ENCODE measurements around the gene CARD11. TPM values are rescaled to one million over a fixed set of nuclear protein-coding genes. Genes with fewer than 3 reads are reported as not detected.
"Not testable (repeated sequence)": the region's sequence is repeated elsewhere in the genome, so short reads cannot be mapped to it uniquely, and the experiment has no call there.

CARD11 gene
- total RNA-seq, 2 experiments from 2014 or later: 118 to 122 TPM

- H3K4me3 Mint-ChIP-seq: peak overlapping the region; percentile 93
- POLR2A ChIA-PET: interaction anchor here (0.6 to 3.6 kb wide), 11 partner anchors 11 to 88 kb away, joined by 3 to 21 read pairs (median 4); no protein-coding TSS in a partner anchor
- no peaks in the 10 kb centered on the region for H3K27me3 Mint-ChIP-seq
- H3K27ac Mint-ChIP-seq: peak overlapping the region; percentile 85
- no peak for TF ChIP-seq CTCF (IDR thresholded peaks at IDR 0.05)
- Histone ChIP-seq H3K4me3 (ENCODE audit: low read length) (peak overlapping the region; percentile 89), H3K9me3 (ENCODE audit: control insufficient read depth in 1 of 2, insufficient read depth in 1 of 2, low read length in 2 of 2) (no peaks in the 10 kb centered on the region), H3K27ac (ENCODE audit: low read depth in 1 of 2, low read length in 2 of 2) (peak overlapping the region; percentile 74 to 99), H3K4me1 (ENCODE audit: insufficient read depth, low read length) (peaks cover 60% of the 10 kb centered on the region), H3K27me3 (ENCODE audit: control insufficient read depth in 1 of 2, insufficient read depth in 2 of 2, low read length in 2 of 2) (no peaks in the 10 kb centered on the region), H3K36me3 (ENCODE audit: insufficient read depth, low read length) (peaks cover 15% of the 10 kb centered on the region)
- ATAC-seq (ENCODE audit: poor library complexity) (peak; percentile 75), DNase-seq (peak; percentile 23 to 86 (median 66))
- intact Hi-C loops (cut with DNase I, micrococcal nuclease): loop anchor here (2.0 to 10.0 kb wide), 6 partner anchors 49 to 262 kb away; partner anchors contain the start of gene SDK1 (in 1 of the 2)
- CTCF ChIA-PET: interaction anchor here (0.6 to 1.3 kb wide), 3 partner anchors 22 to 103 kb away, joined by 3 read pairs; no protein-coding TSS in a partner anchor
- H3K4me1 Mint-ChIP-seq (ENCODE audit: low read depth): peaks cover 70% of the 10 kb centered on the region
- peaks cover 45% of the 10 kb centered on the region for H3K36me3 Mint-ChIP-seq (ENCODE audit: low read depth)
- H3K9me3 Mint-ChIP-seq: no peaks in the 10 kb centered on the region
These were observed 692 bp downstream of the CARD11 start for GRCh38 chr7:3042861-3043489.

GRCh38 chr7:3041986-3042675 lies 1.5 kb downstream of the CARD11 start:
- no peaks in the 10 kb centered on the region for H3K27me3 ChIP-seq (ENCODE audit: control insufficient read depth in 1 of 2, insufficient read depth in 2 of 2, low read length in 2 of 2)
- Mint-ChIP-seq H3K27ac (peak overlapping the region; percentile 85), H3K9me3 (no peaks in the 10 kb centered on the region), H3K4me1 (ENCODE audit: low read depth) (peaks cover 76% of the 10 kb centered on the region), H3K36me3 (ENCODE audit: low read depth) (peaks cover 48% of the 10 kb centered on the region), H3K27me3 (no peaks in the 10 kb centered on the region), H3K4me3 (peak overlapping the region; percentile 93)
- DNase-seq (peak in 1 of 14 experiments; percentile 30), ATAC-seq (ENCODE audit: poor library complexity) (no peak)
- H3K27ac ChIP-seq (ENCODE audit: low read depth in 1 of 2, low read length in 2 of 2): peak overlapping the region; percentile 74 to 99
- H3K36me3 ChIP-seq (ENCODE audit: insufficient read depth, low read length): peaks cover 15% of the 10 kb centered on the region
- H3K9me3 ChIP-seq (ENCODE audit: control insufficient read depth in 1 of 2, insufficient read depth in 1 of 2, low read length in 2 of 2): no peaks in the 10 kb centered on the region
- POLR2A ChIA-PET: interaction anchor here (0.6 to 3.6 kb wide), 9 partner anchors 12 to 60 kb away, joined by 3 to 21 read pairs (median 4); no protein-coding TSS in a partner anchor
- CTCF ChIA-PET: interaction anchor here (1.3 kb wide), 2 partner anchors 86 to 104 kb away, joined by 3 read pairs; no protein-coding TSS in a partner anchor
- intact Hi-C loops (cut with DNase I, micrococcal nuclease): loop anchor here (2.0 to 10.0 kb wide), 6 partner anchors 50 to 263 kb away; partner anchors contain the start of gene SDK1 (in 1 of the 2)
- H3K4me1 ChIP-seq (ENCODE audit: insufficient read depth, low read length): peaks cover 65% of the 10 kb centered on the region
- no peak for TF ChIP-seq CTCF (IDR thresholded peaks at IDR 0.05)
- H3K4me3 ChIP-seq (ENCODE audit: low read length): peak overlapping the region; percentile 89

- H3K4me1 Mint-ChIP-seq (ENCODE audit: low read depth): peaks cover 79% of the 10 kb centered on the region
- no peak for TF ChIP-seq CTCF (IDR thresholded peaks at IDR 0.05)
- Histone ChIP-seq H3K27me3 (ENCODE audit: control insufficient read depth in 1 of 2, insufficient read depth in 2 of 2, low read length in 2 of 2) (no peaks in the 10 kb centered on the region), H3K36me3 (ENCODE audit: insufficient read depth, low read length) (peaks cover 18% of the 10 kb centered on the region), H3K9me3 (ENCODE audit: control insufficient read depth in 1 of 2, insufficient read depth in 1 of 2, low read length in 2 of 2) (no peaks in the 10 kb centered on the region), H3K4me1 (ENCODE audit: insufficient read depth, low read length) (peaks cover 73% of the 10 kb centered on the region), H3K4me3 (ENCODE audit: low read length) (no peak overlapping the region), H3K27ac (ENCODE audit: low read depth in 1 of 2, low read length in 2 of 2) (no peak overlapping the region)
- ATAC-seq (ENCODE audit: poor library complexity) (no peak), DNase-seq (peak in 1 of 14 experiments; percentile 10)
- H3K4me3 Mint-ChIP-seq: peak overlapping the region; percentile 91
- ChIA-PET CTCF (no interaction called here), POLR2A (interaction anchor here (1.6 kb wide), 1 partner anchor 57 kb away, joined by 4 read pairs; no protein-coding TSS in a partner anchor)
- no peaks in the 10 kb centered on the region for H3K9me3 Mint-ChIP-seq
- H3K36me3 Mint-ChIP-seq (ENCODE audit: low read depth): peaks cover 59% of the 10 kb centered on the region
- H3K27ac Mint-ChIP-seq: peak overlapping the region; percentile 85
- H3K27me3 Mint-ChIP-seq: no peaks in the 10 kb centered on the region
- intact Hi-C loops (cut with DNase I, micrococcal nuclease): loop anchor here (5.0 to 10.0 kb wide), 5 partner anchors 53 to 265 kb away; partner anchors contain the start of gene SDK1 (in 1 of the 2)
These were observed 3.9 kb downstream of the CARD11 start for GRCh38 chr7:3039787-3040186.

GRCh38 chr7:3038011-3038410 lies 5.7 kb downstream of the CARD11 start:
- Mint-ChIP-seq H3K36me3 (ENCODE audit: low read depth) (peaks cover 69% of the 10 kb centered on the region), H3K27ac (peak overlapping the region; percentile 85), H3K4me3 (peak overlapping the region; percentile 65), H3K4me1 (ENCODE audit: low read depth) (peaks cover 76% of the 10 kb centered on the region)
- DNase-seq; H3K27me3 Mint-ChIP-seq; ATAC-seq (ENCODE audit: poor library complexity); intact Hi-C loops (cut with DNase I, micrococcal nuclease); H3K27me3 ChIP-seq (ENCODE audit: control insufficient read depth in 1 of 2, insufficient read depth in 2 of 2, low read length in 2 of 2); CTCF ChIA-PET; H3K9me3 ChIP-seq (ENCODE audit: control insufficient read depth in 1 of 2, insufficient read depth in 1 of 2, low read length in 2 of 2); H3K4me3 ChIP-seq (ENCODE audit: low read length); POLR2A ChIA-PET; H3K9me3 Mint-ChIP-seq: not testable (repeated sequence)
- peak overlapping the region in 1 of 2 donors; percentile 43 for H3K27ac ChIP-seq (ENCODE audit: low read depth in 1 of 2, low read length in 2 of 2)
- peaks cover 27% of the 10 kb centered on the region for H3K36me3 ChIP-seq (ENCODE audit: insufficient read depth, low read length)
- peaks cover 77% of the 10 kb centered on the region for H3K4me1 ChIP-seq (ENCODE audit: insufficient read depth, low read length)

All from CD4-positive, alpha-beta T cell (primary cell).